GM18907 (cell line): ENCODE measurements around the gene TMEM269.

Experiments
- ATAC-seq: cut with Tn5 transposase; IDR thresholded peaks from one replicate; pipeline ENCODE4 v1.9.1; 2021; ENCODE audit warnings: mild to moderate bottlenecking, moderate library complexity; ENCODE audit not compliant: unreplicated experiment

Gene TMEM269

GRCh38 chr1:42784946-42785693, at the start of gene TMEM269:
TMEM269 (plus strand) TSS chr1:42784991; CDS start chr1:42789894, 4,903 bp downstream.
- ATAC-seq = no peak

GRCh38 chr1:42735056-42735455, 49.7 kb upstream of the TMEM269 start:
- ATAC-seq = no peak

GRCh38 chr1:42735477-42736105, 49.2 kb upstream of the TMEM269 start:
- ATAC-seq = no peak

GRCh38 chr1:42736152-42736551, 48.6 kb upstream of the TMEM269 start:
- ATAC-seq = no peak

- ATAC-seq = no peak
Observed at GRCh38 chr1:42736571-42737200, 48.1 kb upstream of the TMEM269 start.

GRCh38 chr1:42737257-42737656, 47.5 kb upstream of the TMEM269 start:
- no peak for ATAC-seq

GRCh38 chr1:42737986-42738677, 46.7 kb upstream of the TMEM269 start:
- no peak for ATAC-seq

- no peak for ATAC-seq
Observed at GRCh38 chr1:42738678-42739226, 46.0 kb upstream of the TMEM269 start.

- no peak for ATAC-seq
Observed at GRCh38 chr1:42739753-42740700, 44.8 kb upstream of the TMEM269 start, which contains the start of gene CLDN19. CLDN19 (minus strand) TSS chr1:42740236; CDS start chr1:42740063, 173 bp downstream.

- no peak for ATAC-seq
Observed at GRCh38 chr1:42740851-42741580, 43.8 kb upstream of the TMEM269 start.

- no peak for ATAC-seq
Observed at GRCh38 chr1:42741706-42742105, 43.1 kb upstream of the TMEM269 start.

GRCh38 chr1:42742141-42742540, 42.6 kb upstream of the TMEM269 start:
- no peak for ATAC-seq

GRCh38 chr1:42742617-42743316, 42.0 kb upstream of the TMEM269 start:
- no peak for ATAC-seq

GRCh38 chr1:42743317-42744147, 41.3 kb upstream of the TMEM269 start:
- ATAC-seq = no peak

- ATAC-seq = no peak
Observed at GRCh38 chr1:42744148-42744413, 40.7 kb upstream of the TMEM269 start.

GRCh38 chr1:42745851-42746250, 38.9 kb upstream of the TMEM269 start:
- ATAC-seq = no peak

GRCh38 chr1:42746436-42747105, 38.2 kb upstream of the TMEM269 start:
- ATAC-seq = no peak
